Thymus (tissue), 11 donors: Measurements from ENCODE around the gene SERINC4. TPM values are rescaled to one million over a fixed set of nuclear protein-coding genes. Genes with fewer than 3 reads are reported as not detected.
A peak's percentile ranks its signal among the peaks of the same experiment; 100 is the strongest.

Experiments
- DNase-seq, 9 donors: peaks; one replicate each; pipeline ENCODE4 v3.0.0-alpha.2; 2013; ENCODE audit warnings: low spot score in 9 of 9, low read depth in 6 of 9, missing footprints in 1 of 9
- H3K27ac ChIP-seq, 2 donors: one replicate each; pipeline ENCODE4 v1.5.1; 2013; ENCODE audit warnings: control low read depth in 1 of 2, low read depth in 1 of 2, low read length in 1 of 2, mild to moderate bottlenecking in 1 of 2, moderate library complexity in 1 of 2
- H3K27me3 ChIP-seq, 2 donors: one replicate each; pipeline ENCODE4 v1.5.1; 2013; ENCODE audit warnings: low read length in 1 of 2; ENCODE audit not compliant: control insufficient read depth in 2 of 2, insufficient read depth in 1 of 2
- H3K36me3 ChIP-seq, 2 donors: one replicate each; pipeline ENCODE4 v1.5.1; 2013; ENCODE audit warnings: low read length in 1 of 2, mild to moderate bottlenecking in 1 of 2, moderate library complexity in 1 of 2; ENCODE audit not compliant: control insufficient read depth in 2 of 2, insufficient read depth in 2 of 2
- H3K4me1 ChIP-seq, 2 donors: one replicate each; pipeline ENCODE4 v1.5.1; 2013; ENCODE audit warnings: low read length in 2 of 2; ENCODE audit not compliant: control insufficient read depth in 2 of 2, insufficient read depth in 2 of 2
- H3K4me3 ChIP-seq, 2 donors: one replicate each; pipeline ENCODE4 v1.5.1; 2013; ENCODE audit warnings: low read length in 2 of 2, control low read depth in 1 of 2, mild to moderate bottlenecking in 1 of 2
- H3K9me3 ChIP-seq, 2 donors: one replicate each; pipeline ENCODE4 v1.5.1; 2013; ENCODE audit warnings: low read length in 1 of 2, mild to moderate bottlenecking in 1 of 2; ENCODE audit not compliant: control insufficient read depth in 2 of 2, insufficient read depth in 1 of 2
- WGBS: extraction: QIAGEN DNeasy Blood & Tissue Kit; methylation state at CpG from one replicate; pipeline ENCODE4 v1.1.7; 2013; 5-methylcytosine and 5-hydroxymethylcytosine counted together
- polyA plus RNA-seq: library from polyadenylated mRNA; stranded (reverse); fragments of 200-250 nt; gene quantifications from one replicate; pipeline ENCODE4 v1.2.3, GENCODE V29; 2013
- total RNA-seq: library from RNA; stranded (reverse); fragments of 120-200 nt; gene quantifications from one replicate; pipeline ENCODE4 v1.2.4, GENCODE V29; 2013
- donor health status: healthy.

SERINC4 gene
- total and polyA plus RNA-seq, 2 donors, result 0.05 to 0.52 TPM

GRCh38 chr15:43791993-43792760 is 7.8 kb downstream of the SERINC4 start, which contains the start of gene SERF2:
TSS of gene SERF2 (plus strand) at chr15:43792320. CDS start at chr15:43792377, 57 bp downstream.
- Histone ChIP-seq H3K4me3 (peak within 1 kb of the TSS; percentile 73 to 90), H3K27ac (peak within 1 kb of the TSS; percentile 84 to 96), H3K27me3 (peaks cover 0 to 3% of the 10 kb centered on the region in 2 donors), H3K4me1 (peaks cover 19 to 25% of the 10 kb centered on the region in 2 donors), H3K36me3 (peaks cover 37 to 39% of the 10 kb centered on the region in 2 donors), H3K9me3 (peaks cover 0 to 6% of the 10 kb centered on the region in 2 donors)
- under 1% methylated on average over 66 of the region's 66 CpGs for WGBS
- DNase-seq, result peak; percentile 93 to 100 (median 99)

DNA sequence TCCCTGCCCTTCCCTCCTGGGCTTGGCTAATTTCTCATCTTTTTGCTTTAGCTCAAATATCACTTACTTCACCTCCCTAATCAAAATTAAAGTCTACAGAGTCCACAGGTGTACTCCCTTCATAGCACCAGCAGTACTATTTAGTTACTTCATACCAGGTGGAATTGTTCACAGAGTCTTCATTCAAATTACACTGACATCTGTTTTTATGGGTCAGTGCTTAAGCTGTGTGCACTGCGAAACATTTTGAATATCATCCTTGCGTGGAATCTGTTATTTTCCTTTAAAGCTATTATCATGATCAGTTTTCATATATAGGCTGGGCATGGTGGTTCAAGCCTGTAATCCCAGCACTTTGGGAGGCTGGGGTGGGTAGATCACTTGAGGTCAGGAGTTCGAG is 10.6 kb downstream of the SERINC4 start:
- H3K9me3 ChIP-seq, result peaks cover 0 to 6% of the 10 kb centered on the region in 2 donors
- WGBS, result 95% methylated on average over 3 of the region's 3 CpGs
- H3K4me3 ChIP-seq, result no peak overlapping the region
- peaks cover 11 to 13% of the 10 kb centered on the region in 2 donors for H3K36me3 ChIP-seq
- peaks cover 13 to 21% of the 10 kb centered on the region in 2 donors for H3K4me1 ChIP-seq
- no peak for DNase-seq
- peaks cover 0 to 3% of the 10 kb centered on the region in 2 donors for H3K27me3 ChIP-seq
- H3K27ac ChIP-seq, result no peak overlapping the region

GRCh38 chr15:43779016-43779415 is 21.0 kb downstream of the SERINC4 start:
- H3K27ac ChIP-seq, result no peak overlapping the region
- peaks cover 0 to 2% of the 10 kb centered on the region in 2 donors for H3K36me3 ChIP-seq
- DNase-seq, result no peak
- H3K4me3 ChIP-seq, result no peak overlapping the region
- H3K27me3 ChIP-seq, result peaks cover 0 to 7% of the 10 kb centered on the region in 2 donors
- 96% methylated on average over 1 of the region's 1 CpG for WGBS
- H3K4me1 ChIP-seq, result peaks cover 2 to 14% of the 10 kb centered on the region in 2 donors
- no peaks in the 10 kb centered on the region for H3K9me3 ChIP-seq

DNA sequence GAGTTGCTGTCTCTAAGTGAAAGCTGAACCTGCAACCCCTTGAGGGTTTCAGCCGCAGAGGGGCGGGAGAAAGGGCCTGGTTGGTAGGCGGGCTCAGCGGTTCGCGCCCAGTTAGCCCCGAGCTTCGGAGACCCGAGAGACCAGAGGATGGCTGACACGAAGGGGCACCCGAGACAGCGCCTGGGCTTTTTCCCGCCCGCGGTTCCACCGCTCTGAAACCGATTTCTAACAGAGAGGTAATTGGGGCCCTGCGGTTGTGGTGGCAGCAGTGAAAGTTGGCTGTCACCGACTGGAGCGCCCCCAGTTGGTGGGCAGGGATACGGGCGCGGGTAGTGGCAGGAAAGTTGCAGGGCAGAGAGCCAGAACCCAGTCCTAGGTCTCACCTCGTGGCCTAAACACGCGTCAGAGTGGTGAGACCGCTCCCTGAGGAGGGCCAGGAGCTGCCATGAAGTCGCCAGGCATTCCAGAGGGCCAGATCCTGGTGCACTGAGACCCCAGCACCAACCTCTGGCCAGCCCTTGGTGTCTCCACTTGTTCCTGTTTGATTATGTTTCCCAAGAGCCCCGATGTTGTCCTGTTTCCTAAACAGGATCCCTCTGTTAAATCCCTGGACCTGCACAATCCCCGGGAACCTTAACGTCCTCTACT is 22.6 kb downstream of the SERINC4 start:
- H3K27ac ChIP-seq, result peak overlapping the region; percentile 61 to 88

DNA sequence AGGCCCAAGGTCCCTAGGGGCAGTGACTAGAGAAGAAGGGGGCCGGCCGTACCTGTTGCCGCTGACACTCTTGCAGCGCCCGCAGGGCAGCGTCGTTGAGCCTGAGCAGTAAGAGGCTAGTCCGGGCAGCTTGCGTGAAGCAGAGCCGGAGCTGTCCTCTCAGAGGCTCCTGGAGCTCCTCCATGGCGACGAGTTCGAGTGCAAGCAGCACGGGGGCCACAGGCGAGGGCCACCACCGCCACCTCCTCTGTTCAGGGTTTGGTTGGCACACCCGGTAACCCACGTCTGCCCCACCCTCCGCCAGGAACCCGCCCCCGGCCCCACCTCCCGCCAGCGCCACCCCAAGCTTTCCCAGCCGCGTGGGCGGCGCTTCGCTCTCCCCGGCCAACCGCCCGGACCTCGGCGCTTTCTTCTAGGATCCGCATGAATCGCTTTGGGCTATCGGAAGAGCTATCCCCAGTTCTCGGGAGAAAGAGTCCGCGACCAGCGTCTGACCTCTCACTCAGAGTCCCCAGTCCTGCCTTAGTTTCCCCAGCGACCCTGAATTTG is 23.2 kb downstream of the SERINC4 start, which contains the start of gene ELL3:
Gene ELL3, minus strand, starts transcription at position 249 of the 549 bp plus-strand sequence. Its CDS starts 65 bp downstream, at position 184.
- Histone ChIP-seq H3K9me3 (no peaks in the 10 kb centered on the region), H3K27me3 (peaks cover 0 to 7% of the 10 kb centered on the region in 2 donors), H3K27ac (peak within 1 kb of the TSS; percentile 61 to 88), H3K4me3 (peak within 1 kb of the TSS; percentile 62 to 71), H3K36me3 (peaks cover 7 to 21% of the 10 kb centered on the region in 2 donors), H3K4me1 (peaks cover 2 to 14% of the 10 kb centered on the region in 2 donors)
- DNase-seq, result peak in 5 of 9 donors; percentile 70 to 81 (median 79)
- WGBS, result 5% methylated on average over 41 of the region's 41 CpGs

More for the DNA sequence above, 22.6 kb downstream of the SERINC4 start:
- Histone ChIP-seq H3K4me1 (peaks cover 2 to 14% of the 10 kb centered on the region in 2 donors), H3K36me3 (peaks cover 4 to 15% of the 10 kb centered on the region in 2 donors), H3K9me3 (no peaks in the 10 kb centered on the region), H3K4me3 (peak overlapping the region; percentile 62 to 71), H3K27me3 (peaks cover 0 to 7% of the 10 kb centered on the region in 2 donors)
- WGBS, result 3% methylated on average over 31 of the region's 31 CpGs
- peak in 7 of 9 donors; percentile 58 to 91 (median 74) for DNase-seq

DNA sequence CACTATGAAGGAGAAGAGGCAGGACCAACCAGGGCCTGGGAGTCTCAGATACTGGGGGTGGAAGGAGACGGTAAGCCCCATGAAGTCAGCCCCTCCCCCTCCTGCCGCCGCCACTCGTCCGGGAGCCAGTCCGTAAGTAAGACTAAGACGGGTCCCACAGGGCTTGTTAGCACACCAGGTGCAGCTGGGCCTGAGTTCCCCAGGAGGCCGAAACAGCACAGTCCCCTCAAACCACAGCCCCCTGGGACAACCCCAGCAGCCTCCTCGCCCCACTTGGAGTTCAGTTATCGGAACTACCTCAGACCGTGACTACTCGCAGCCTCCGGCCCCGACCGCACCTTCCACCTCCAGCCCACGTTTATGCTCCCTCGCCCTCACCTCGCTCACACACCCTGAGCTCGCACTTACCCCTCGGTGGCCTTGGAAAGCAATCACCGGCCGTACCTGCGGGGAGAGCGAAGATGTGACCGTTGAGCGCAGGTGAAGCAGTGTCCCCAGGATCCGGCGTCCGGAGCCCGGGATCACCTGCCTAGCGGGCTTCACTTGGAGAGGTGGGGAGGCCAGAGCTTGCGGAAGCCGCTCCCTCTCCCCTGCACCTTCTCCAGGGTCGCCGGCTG is 23.8 kb downstream of the SERINC4 start:
- DNase-seq, result peak in 2 of 9 donors; percentile 20 to 42
- Histone ChIP-seq H3K36me3 (peaks cover 13 to 26% of the 10 kb centered on the region in 2 donors), H3K27ac (peak overlapping the region; percentile 7 to 46), H3K4me3 (peak overlapping the region; percentile 62 to 71), H3K27me3 (peaks cover 0 to 7% of the 10 kb centered on the region in 2 donors), H3K4me1 (peaks cover 2 to 14% of the 10 kb centered on the region in 2 donors), H3K9me3 (no peaks in the 10 kb centered on the region)
- 62% methylated on average over 35 of the region's 35 CpGs for WGBS

- 100% methylated on average over 1 of the region's 1 CpG for WGBS
- Histone ChIP-seq H3K27ac (no peak overlapping the region), H3K4me3 (no peak overlapping the region), H3K9me3 (no peaks in the 10 kb centered on the region), H3K27me3 (peaks cover 0 to 7% of the 10 kb centered on the region in 2 donors), H3K36me3 (peaks cover 13 to 32% of the 10 kb centered on the region in 2 donors), H3K4me1 (peaks cover 2 to 14% of the 10 kb centered on the region in 2 donors)
- no peak for DNase-seq
Observed at GRCh38 chr15:43775411-43775965, 24.5 kb downstream of the SERINC4 start.

DNA sequence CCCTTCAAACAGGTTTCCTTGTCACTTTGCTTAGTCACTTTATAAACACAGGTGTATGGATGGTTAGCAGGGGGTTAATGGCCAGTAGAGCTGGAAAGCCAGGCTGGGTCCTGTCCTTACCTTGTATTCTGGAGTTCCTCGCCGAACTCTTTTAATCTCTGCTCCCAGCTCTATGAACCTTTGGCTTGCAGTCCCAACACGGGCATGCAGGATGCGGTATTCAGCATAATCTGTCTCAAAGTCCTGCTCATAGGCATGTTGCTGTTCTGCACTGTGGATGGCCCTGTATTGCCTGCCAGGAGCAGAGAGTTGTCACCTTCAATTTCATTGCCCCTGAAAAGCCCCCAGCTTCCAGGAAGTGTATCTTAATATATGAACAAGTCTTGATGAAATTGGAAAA is 26.0 kb downstream of the SERINC4 start:
- no peak for DNase-seq
- Histone ChIP-seq H3K27me3 (peaks cover 0 to 7% of the 10 kb centered on the region in 2 donors), H3K36me3 (peaks cover 17 to 45% of the 10 kb centered on the region in 2 donors), H3K4me1 (peaks cover 2 to 14% of the 10 kb centered on the region in 2 donors), H3K9me3 (no peaks in the 10 kb centered on the region), H3K4me3 (no peak overlapping the region), H3K27ac (no peak overlapping the region)
- WGBS, result 94% methylated on average over 4 of the region's 4 CpGs
